GM21390 (cell line): ENCODE measurements around the gene FBL.

Experiments
- ATAC-seq: cut with Tn5 transposase; IDR thresholded peaks from one replicate; pipeline ENCODE4 v1.9.1; 2021; ENCODE audit not compliant: unreplicated experiment

The FBL gene

GRCh38 chr19:39843919-39844793 is 2.0 kb downstream of the FBL start:
- no peak for ATAC-seq

GRCh38 chr19:39842693-39843435 is 3.3 kb downstream of the FBL start:
- no peak for ATAC-seq

DNA sequence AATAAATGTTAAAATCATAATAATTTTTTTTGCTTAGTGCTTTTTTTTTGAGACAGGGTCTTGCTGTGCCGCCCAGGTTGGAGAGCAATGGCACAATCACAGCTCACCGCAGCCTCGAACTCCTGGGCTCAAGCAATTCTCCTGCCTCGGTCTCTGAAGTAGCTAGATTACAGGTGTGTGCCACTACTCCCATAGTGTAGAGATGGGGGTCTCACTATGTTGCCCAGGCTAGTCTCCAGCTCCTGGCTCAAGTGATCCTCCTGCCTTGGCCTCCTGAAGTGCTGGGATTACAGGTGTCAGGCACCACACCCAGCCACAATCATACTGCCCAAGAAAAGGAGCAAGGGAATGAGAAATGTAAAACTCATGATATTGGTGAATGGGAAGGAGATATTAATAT is 5.1 kb downstream of the FBL start:
- no peak for ATAC-seq

DNA sequence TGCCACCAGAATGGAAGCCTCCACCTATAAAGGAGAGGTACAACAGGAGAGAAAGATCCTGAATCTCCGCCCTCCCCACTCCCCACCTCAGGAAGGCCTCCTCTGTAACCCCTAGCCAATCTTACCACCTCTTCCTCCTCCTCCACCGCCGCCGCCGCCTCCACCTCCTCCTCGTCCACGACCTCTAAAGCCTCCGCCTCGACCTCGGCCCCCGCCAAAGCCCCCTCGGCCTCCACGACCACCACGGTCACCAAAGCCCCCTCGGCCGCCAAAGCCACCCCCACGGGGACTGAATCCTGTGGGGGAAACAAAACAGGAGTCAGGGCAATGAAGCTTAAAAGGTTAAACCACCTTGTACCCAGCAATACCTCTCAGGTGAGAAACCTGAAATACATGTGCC is 5.7 kb downstream of the FBL start:
- ATAC-seq: no peak

DNA sequence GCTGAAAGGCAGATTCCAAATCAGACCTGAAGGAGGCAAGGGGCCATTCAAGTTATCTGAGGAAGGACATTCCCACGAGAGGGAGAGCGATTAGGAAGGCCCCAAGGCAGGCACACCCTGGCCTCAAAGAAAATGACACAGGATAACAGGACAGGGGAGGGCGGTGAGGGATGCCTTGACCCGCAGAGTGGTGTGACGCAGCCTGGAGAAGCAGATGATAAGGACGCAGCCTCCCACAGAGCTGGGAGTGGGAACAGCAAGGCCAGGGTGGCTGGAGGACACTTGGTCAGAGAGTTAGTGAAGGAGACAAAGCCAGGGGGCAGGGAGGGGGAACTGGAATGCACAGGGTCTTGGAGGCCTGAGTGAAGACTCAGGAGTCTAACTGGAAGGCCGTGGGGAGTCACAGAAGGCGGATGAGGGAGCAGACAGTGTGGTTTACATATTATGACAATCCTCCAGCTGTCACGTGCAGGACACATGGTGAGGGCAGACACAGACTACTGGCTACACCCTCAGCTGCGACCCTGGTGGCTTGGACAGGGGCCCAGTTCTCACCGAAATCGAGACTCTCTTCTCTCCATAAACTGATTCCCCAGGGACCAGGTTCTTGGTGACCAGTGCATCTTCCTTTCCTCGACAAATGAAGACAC is 6.4 kb downstream of the FBL start:
- no peak for ATAC-seq

GRCh38 chr19:39838569-39838968 is 7.6 kb downstream of the FBL start:
- ATAC-seq: no peak

DNA sequence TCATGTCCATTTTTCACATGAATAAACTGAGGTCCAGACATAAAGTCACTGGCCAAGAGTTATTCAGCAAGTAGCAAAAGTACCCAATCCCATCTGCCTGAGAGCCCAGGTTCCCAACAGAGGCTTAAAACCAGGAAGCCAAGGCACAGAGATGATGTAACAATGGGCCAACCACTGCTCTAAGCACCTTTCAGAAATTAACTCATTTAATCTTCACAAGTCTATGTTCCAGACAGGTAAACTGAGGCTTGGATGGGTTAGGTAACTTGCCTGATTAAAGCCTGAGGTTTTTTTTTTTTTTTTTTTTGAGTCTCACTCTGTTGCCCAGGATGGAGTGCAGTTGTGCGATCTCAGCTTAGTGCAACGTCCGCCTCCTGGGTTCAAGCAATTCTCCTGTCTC is 8.2 kb downstream of the FBL start:
- ATAC-seq: no peak

DNA sequence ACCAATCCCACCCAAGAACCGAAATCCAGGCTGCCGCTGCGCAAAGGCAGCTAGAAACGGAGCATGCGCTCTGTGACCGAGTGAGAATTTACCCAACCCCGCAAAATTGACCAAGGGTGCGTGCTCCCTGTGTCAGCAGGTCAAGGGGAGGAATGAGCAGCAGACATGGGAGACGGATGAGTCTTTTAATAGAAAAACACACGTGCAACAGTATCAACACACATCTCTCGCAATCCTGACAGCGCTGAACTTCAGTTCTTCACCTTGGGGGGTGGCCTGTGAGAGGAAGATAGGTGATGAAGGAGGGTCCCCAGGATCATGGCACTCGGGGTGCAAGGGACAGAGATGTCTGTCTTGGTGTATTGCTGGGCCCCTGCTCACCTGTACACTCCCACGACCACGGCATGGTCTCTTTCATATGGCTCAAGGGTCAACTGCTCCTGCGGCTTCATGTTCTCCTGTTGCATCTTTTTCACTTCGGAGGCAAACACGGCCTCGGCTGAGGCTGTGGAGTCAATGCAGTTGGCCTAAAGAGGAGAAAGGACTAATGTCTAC is 11.8 kb downstream of the FBL start:
- no peak for ATAC-seq

GRCh38 chr19:39833464-39834286 is 12.5 kb downstream of the FBL start, which contains the start of gene DYRK1B:
TSS of gene DYRK1B (minus strand) at chr19:39834162. CDS start at chr19:39831867, 2,295 bp downstream.
- peak; percentile 76 for ATAC-seq

DNA sequence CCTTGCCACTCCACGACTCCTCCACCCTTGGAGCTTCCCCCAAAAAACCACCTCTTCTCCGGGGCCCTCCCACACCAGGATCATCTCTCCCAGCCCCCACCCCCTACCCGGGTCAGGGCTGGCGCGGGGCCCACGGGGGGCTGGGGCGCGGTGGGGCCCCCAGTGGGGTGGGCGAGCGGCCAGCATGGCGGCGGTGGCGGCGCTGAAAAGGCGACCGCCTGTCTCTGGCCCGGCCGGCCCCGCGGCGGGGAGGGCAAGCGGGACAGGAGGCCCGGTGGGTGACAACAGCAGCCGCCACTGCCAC is 13.1 kb downstream of the FBL start:
- no peak for ATAC-seq

- ATAC-seq: no peak
Measured at GRCh38 chr19:39832341-39833083, 13.7 kb downstream of the FBL start.

DNA sequence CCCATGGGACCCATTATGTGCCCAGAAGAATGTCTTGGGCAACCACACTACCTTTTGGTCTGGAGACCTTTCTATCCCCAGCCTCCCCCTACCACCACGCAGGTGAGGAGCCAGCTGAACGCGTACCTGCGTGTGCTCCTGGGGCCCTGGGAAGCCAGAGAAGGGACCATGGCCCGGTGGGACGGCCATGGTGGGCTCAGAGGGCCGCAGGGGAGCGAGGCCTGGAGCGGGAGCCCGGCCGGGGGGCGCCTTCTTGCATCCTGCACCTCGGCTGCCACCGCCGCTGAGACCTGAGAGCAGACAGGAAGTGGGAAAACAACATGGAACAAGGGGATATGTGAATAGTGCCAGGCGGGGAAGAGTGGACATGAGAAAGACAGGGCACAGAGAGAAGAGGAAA is 14.5 kb downstream of the FBL start:
- ATAC-seq: no peak

DNA sequence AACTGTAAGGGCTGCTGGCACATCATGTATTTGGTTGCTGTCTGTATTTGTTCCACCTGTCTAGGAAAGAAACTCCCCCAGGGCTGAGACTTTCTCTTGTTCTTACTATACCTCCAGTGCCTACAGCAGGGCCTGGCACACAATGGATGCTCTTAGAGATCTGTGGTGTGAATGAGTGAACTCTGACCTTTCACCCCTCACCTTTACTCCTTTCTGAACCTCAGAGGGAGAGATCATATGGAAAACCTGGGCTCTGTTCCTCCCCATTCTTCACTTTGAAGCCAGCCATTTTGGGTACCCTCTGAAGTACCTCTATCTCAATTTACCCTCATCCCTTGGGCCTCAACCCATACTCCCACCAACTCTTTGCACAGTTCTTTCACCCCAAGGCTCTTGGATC is 15.3 kb downstream of the FBL start:
- ATAC-seq: no peak

GRCh38 chr19:39830406-39830805 is 15.8 kb downstream of the FBL start:
- ATAC-seq: no peak

GRCh38 chr19:39829702-39830275 is 16.4 kb downstream of the FBL start:
- no peak for ATAC-seq

GRCh38 chr19:39828654-39829032 is 17.5 kb downstream of the FBL start:
- no peak for ATAC-seq

DNA sequence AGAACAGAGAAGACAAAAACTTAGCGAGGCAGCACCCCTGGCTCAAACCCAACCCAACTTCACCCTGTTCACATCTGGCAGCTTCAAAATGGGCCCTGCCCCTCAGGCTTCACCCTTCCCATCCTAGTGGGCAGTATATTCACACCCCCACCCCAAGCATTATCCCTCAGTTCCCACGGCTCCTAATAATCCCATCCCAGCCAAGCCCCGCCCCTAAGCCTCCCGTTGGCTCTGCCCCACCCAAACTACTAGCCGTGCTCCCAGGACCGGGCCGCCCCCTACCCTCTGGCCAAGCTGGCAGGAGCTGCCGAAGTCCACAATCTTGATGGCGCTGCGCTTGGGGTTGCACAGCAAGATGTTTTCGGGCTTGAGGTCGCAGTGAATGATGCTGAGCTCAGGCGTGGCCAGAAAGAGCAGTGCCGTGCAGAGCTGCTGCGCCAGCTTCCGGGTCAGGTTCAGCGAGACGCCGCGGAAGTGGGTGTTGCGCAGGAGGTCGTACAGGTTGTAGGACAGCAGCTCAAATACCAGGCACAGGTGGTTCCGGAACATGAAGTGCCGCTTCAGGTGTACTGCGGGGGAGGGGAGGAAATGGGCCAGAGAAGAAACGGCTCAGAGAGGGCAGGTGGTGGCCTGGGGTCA is 18.0 kb downstream of the FBL start:
- ATAC-seq: no peak

DNA sequence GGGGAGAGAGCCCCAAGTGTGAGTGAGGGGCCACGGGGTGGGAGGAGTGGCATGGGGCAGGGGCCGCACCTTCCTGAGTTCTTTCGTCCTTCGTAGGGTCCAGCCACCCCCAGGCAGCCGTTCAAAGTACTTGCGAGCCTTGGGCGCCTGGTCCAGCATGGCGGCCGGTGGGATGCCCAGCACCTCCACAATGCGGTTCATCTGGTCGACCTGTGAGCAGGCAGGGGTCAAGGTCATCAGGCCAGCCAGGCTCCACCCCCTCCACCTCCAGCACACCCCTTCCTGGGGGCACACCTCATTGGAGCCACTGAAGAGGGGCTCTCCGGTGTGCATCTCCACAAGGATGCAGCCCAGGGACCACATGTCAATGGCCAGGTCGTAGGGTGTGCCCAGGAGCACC is 19.0 kb downstream of the FBL start:
- ATAC-seq: no peak

GRCh38 chr19:39826311-39826945 is 19.8 kb downstream of the FBL start:
- no peak for ATAC-seq
